Caco-2 (cell line): ENCODE results near the gene HACD2. TPM values are rescaled to one million over a fixed set of nuclear protein-coding genes. Genes with fewer than 3 reads are reported as not detected.

ENCODE experiments used
- BruUV-seq: library from RNA; stranded (reverse); fragments of 400-500 nt; replicated peaks from 2 replicates; lab custom pipeline; 2021; lab: Mats Ljungman, UMichigan
- CTCF ChIA-PET: fragments of 300-600 bp; sonication (Branson Sonifier 250); formaldehyde crosslinking; loops from one replicate; lab custom pipeline; 2022; ENCODE audit warnings: antibody characterized with exemption; lab: Charles Lee
- POLR2A ChIA-PET: fragments of 300-600 bp; sonication (Branson Sonifier 250); formaldehyde crosslinking; loops from one replicate; lab custom pipeline; 2022; ENCODE audit warnings: antibody characterized with exemption; lab: Charles Lee
- DNase-seq, 2 experiments: peaks; one replicate each; pipeline versions ENCODE4 v3.0.0 to v3.0.0-alpha.2; 2020 to 2022
- H3K27me3 ChIP-seq: replicated peaks from 2 replicates; pipeline ENCODE4 v1.6.0; 2011; ENCODE audit warnings: low read length; ENCODE audit not compliant: control insufficient read depth, insufficient read depth
- H3K36me3 ChIP-seq: 2 replicates; pipeline ENCODE4 v1.5.1; 2011; ENCODE audit warnings: low read length; ENCODE audit not compliant: control insufficient read depth, insufficient read depth
- H3K4me1 ChIP-seq: fragments of 250-450 bp; sonication (Bioruptor Pico); 2 replicates; pipeline ENCODE4 v1.5.1; 2020; ENCODE audit warnings: mild to moderate bottlenecking
- H3K4me3 ChIP-seq: 2 replicates; pipeline ENCODE4 v1.5.1; 2011; ENCODE audit warnings: low read depth, mild to moderate bottlenecking, control low read depth, low read length
- H3K9me3 ChIP-seq: fragments of 250-450 bp; sonication (Bioruptor Pico); 2 replicates; pipeline ENCODE4 v1.5.1; 2020; ENCODE audit warnings: mild to moderate bottlenecking, moderate library complexity
- H3K27ac Mint-ChIP-seq: one replicate; pipeline ENCODE4 v1.8.0; 2022; ENCODE audit warnings: mixed read lengths; ENCODE audit not compliant: unreplicated experiment
- H3K27me3 Mint-ChIP-seq: one replicate; pipeline ENCODE4 v1.8.0; 2022; ENCODE audit warnings: mixed read lengths; ENCODE audit not compliant: insufficient read depth, unreplicated experiment
- H3K36me3 Mint-ChIP-seq: one replicate; pipeline ENCODE4 v1.8.0; 2022; ENCODE audit warnings: mild to moderate bottlenecking, mixed read lengths; ENCODE audit not compliant: insufficient read depth, unreplicated experiment
- H3K4me1 Mint-ChIP-seq: one replicate; pipeline ENCODE4 v1.8.0; 2022; ENCODE audit warnings: low read depth, mixed read lengths; ENCODE audit not compliant: unreplicated experiment
- H3K4me3 Mint-ChIP-seq: one replicate; pipeline ENCODE4 v1.8.0; 2022; ENCODE audit warnings: mild to moderate bottlenecking, moderate library complexity, mixed read lengths; ENCODE audit not compliant: unreplicated experiment
- H3K9me3 Mint-ChIP-seq: one replicate; pipeline ENCODE4 v1.8.0; 2022; ENCODE audit warnings: mixed read lengths; ENCODE audit not compliant: unreplicated experiment
- intact Hi-C: fragments of 100-400 bp; cut with micrococcal nuclease; formaldehyde crosslinking; loops from one replicate; pipeline ENCODE4 v1.10.0; 2022; ENCODE audit not compliant: unreplicated experiment
- total RNA-seq: library from RNA; stranded (reverse); gene quantifications from 2 replicates; pipeline ENCODE4 v1.2.3, GENCODE V29; 2022
- TF ChIP-seq, protein P1 (sequence below), 2 experiments: fragments of 200-600 bp in 1 of 2; IDR thresholded peaks; 1 replicate in 1 of 2; 2 replicates in 1 of 2; pipeline versions ENCODE4 v1.5.1 to v1.8.0; 2011 to 2022; ENCODE audit warnings: antibody characterized with exemption in 1 of 2, control low read depth in 1 of 2, inconsistent platforms in 1 of 2, low read depth in 1 of 2, low read length in 1 of 2, mild to moderate bottlenecking in 1 of 2, moderate library complexity in 1 of 2; ENCODE audit not compliant: insufficient read depth in 1 of 2, severe bottlenecking in 1 of 2, unreplicated experiment in 1 of 2

Gene HACD2
- total RNA-seq, 1 experiment from 2014 or later: 92.5 TPM

DNA sequence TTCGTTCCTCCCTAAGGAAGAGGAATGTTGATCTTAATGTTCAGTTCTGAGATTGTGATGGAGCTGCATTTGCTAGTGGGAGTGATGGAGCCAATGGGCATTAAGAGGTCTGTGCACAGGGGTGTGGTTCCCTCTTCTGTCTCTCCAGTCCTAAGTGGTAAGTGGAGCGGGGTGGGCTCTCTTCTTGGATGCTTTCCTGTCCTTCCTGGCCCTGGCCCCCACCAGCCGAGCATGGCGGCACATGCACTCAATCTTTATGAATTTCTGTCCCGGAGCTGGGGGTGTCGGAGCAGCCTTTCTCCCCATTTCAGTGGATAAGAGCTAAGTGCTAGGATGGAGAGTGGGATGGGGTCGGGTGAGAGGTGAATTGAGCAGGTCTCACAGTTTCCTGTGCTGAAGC lies 98.4 kb downstream of the HACD2 start:
- DNase-seq: no peak
- Histone ChIP-seq H3K36me3 (no peaks in the 10 kb centered on the region), H3K4me3 (no peak overlapping the region), H3K4me1 (no peaks in the 10 kb centered on the region), H3K9me3 (no peaks in the 10 kb centered on the region), H3K27me3 (no peaks in the 10 kb centered on the region)
- Mint-ChIP-seq H3K27ac (no peak overlapping the region), H3K9me3 (no peaks in the 10 kb centered on the region), H3K4me1 (no peaks in the 10 kb centered on the region), H3K4me3 (no peak overlapping the region), H3K36me3 (peaks cover 30% of the 10 kb centered on the region), H3K27me3 (no peaks in the 10 kb centered on the region)
- BruUV-seq: no TSS peak
- intact Hi-C loops: no loop called here
- POLR2A ChIA-PET: no interaction called here
- CTCF ChIA-PET: no interaction called here
- TF ChIP-seq, protein P1, sequence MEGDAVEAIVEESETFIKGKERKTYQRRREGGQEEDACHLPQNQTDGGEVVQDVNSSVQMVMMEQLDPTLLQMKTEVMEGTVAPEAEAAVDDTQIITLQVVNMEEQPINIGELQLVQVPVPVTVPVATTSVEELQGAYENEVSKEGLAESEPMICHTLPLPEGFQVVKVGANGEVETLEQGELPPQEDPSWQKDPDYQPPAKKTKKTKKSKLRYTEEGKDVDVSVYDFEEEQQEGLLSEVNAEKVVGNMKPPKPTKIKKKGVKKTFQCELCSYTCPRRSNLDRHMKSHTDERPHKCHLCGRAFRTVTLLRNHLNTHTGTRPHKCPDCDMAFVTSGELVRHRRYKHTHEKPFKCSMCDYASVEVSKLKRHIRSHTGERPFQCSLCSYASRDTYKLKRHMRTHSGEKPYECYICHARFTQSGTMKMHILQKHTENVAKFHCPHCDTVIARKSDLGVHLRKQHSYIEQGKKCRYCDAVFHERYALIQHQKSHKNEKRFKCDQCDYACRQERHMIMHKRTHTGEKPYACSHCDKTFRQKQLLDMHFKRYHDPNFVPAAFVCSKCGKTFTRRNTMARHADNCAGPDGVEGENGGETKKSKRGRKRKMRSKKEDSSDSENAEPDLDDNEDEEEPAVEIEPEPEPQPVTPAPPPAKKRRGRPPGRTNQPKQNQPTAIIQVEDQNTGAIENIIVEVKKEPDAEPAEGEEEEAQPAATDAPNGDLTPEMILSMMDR (IDR thresholded peaks at IDR 0.05; ENCODE audit: insufficient read depth in 1 of 2, low read depth in 1 of 2, low read length in 1 of 2, severe bottlenecking in 1 of 2, unreplicated experiment in 1 of 2): no peak

DNA sequence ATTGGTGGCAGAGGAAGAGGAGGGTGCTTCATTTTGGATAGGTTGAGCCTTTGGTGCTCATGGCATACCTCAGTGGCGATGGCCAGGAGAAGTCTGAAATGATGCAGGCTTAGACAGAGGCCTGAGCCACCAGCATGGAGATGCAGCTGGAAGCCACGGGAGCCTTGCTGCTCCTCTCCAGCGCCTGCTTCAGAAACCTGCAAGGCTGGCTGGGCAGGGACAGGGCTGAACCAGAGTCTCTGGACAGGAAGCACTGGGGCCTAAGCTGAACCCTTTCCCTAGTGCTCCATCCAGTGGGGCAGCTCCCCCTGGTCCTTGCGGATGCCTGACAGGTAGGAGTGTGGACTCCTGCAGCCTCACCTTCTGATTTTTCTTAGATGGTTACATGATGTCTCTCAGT lies 99.3 kb downstream of the HACD2 start:
- no peak for DNase-seq
- H3K27me3 ChIP-seq: no peaks in the 10 kb centered on the region
- no peak overlapping the region for H3K4me3 ChIP-seq
- no peaks in the 10 kb centered on the region for H3K27me3 Mint-ChIP-seq
- H3K27ac Mint-ChIP-seq: no peak overlapping the region
- no peak overlapping the region for H3K4me3 Mint-ChIP-seq
- no peaks in the 10 kb centered on the region for H3K4me1 ChIP-seq
- peaks cover 30% of the 10 kb centered on the region for H3K36me3 Mint-ChIP-seq
- TF ChIP-seq, protein P1 (IDR thresholded peaks at IDR 0.05; ENCODE audit: insufficient read depth in 1 of 2, low read depth in 1 of 2, low read length in 1 of 2, severe bottlenecking in 1 of 2, unreplicated experiment in 1 of 2): no peak
- intact Hi-C loops: no loop called here
- H3K36me3 ChIP-seq: no peaks in the 10 kb centered on the region
- H3K4me1 Mint-ChIP-seq: no peaks in the 10 kb centered on the region
- CTCF ChIA-PET: no interaction called here
- BruUV-seq: no TSS peak
- H3K9me3 ChIP-seq: no peaks in the 10 kb centered on the region
- H3K9me3 Mint-ChIP-seq: no peaks in the 10 kb centered on the region
- POLR2A ChIA-PET: no interaction called here

DNA sequence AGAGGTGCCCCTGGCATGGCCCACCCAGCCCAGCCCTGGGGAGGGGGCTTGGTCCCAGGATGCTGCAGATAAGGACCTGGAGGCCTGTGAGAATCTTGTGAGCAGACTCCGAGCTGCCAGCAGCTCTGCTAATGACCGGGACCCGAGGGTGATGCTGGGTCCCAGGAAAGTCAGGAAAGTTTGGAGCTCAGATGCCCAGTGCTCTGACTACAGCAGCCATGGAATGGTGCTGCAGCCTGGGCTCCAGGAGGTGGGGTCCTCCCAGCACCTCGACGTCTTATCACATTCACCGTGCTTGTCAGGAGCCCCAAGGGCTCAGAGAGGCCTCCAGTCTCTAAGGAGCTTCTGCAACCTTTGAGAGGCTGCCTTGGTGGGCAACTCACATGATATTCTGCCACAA lies 101.7 kb downstream of the HACD2 start:
- Mint-ChIP-seq H3K9me3 (no peaks in the 10 kb centered on the region), H3K36me3 (peaks cover 23% of the 10 kb centered on the region), H3K27me3 (no peaks in the 10 kb centered on the region), H3K4me3 (no peak overlapping the region), H3K27ac (no peak overlapping the region), H3K4me1 (no peaks in the 10 kb centered on the region)
- BruUV-seq: no TSS peak
- ChIA-PET CTCF (no interaction called here), POLR2A (no interaction called here)
- no peak for DNase-seq
- Histone ChIP-seq H3K4me1 (no peaks in the 10 kb centered on the region), H3K4me3 (no peak overlapping the region), H3K36me3 (no peaks in the 10 kb centered on the region), H3K9me3 (no peaks in the 10 kb centered on the region), H3K27me3 (no peaks in the 10 kb centered on the region)
- TF ChIP-seq, protein P1 (IDR thresholded peaks at IDR 0.05; ENCODE audit: insufficient read depth in 1 of 2, low read depth in 1 of 2, low read length in 1 of 2, severe bottlenecking in 1 of 2, unreplicated experiment in 1 of 2): no peak
- intact Hi-C loops: no loop called here
